Endothelial cell of umbilical vein (primary cell): ENCODE results near the gene CADPS. TPM values are rescaled to one million over a fixed set of nuclear protein-coding genes. Genes with fewer than 3 reads are reported as not detected.

ENCODE experiments used
- BruUV-seq: library from RNA; stranded (reverse); fragments of 400-500 nt; replicated peaks from 2 replicates; lab custom pipeline; 2021; lab: Mats Ljungman, UMichigan
- CTCF ChIA-PET: fragments of 300-600, 350-600 bp; sonication (Branson Sonifier 250); formaldehyde crosslinking; loops from one replicate; lab custom pipeline; 2021; ENCODE audit warnings: antibody characterized with exemption, inconsistent platforms; lab: Charles Lee
- POLR2A ChIA-PET: fragments of 300-600, 350-600 bp; sonication (Branson Sonifier 250); formaldehyde crosslinking; loops from one replicate; lab custom pipeline; 2021; ENCODE audit warnings: antibody characterized with exemption, inconsistent platforms; lab: Charles Lee
- DNase-seq: peaks from one replicate; pipeline ENCODE4 v3.0.0-alpha.2; 2011; ENCODE audit warnings: low read depth, low spot score
- FAIRE-seq: peaks from 2 replicates; lab custom pipeline; 2011; peaks lifted over from hg19 to GRCh38; lab: Jason Lieb, UNC
- H2AFZ ChIP-seq: 2 replicates; pipeline ENCODE4 v1.6.0; 2012; ENCODE audit warnings: low read depth, low read length, control low read depth, inconsistent platforms
- H3K27ac ChIP-seq: 2 replicates; pipeline ENCODE4 v1.5.1; 2011; ENCODE audit warnings: low read depth, mild to moderate bottlenecking, control low read depth, low read length, moderate library complexity; ENCODE audit not compliant: insufficient read depth
- H3K27me3 ChIP-seq, 2 experiments: 2 replicates each; pipeline versions ENCODE4 v1.6.0 to v1.6.1; 2011; ENCODE audit warnings: low read length in 2 of 2, mixed read lengths in 1 of 2; ENCODE audit not compliant: control insufficient read depth in 2 of 2, insufficient read depth in 2 of 2
- H3K36me3 ChIP-seq, 2 experiments: 2 replicates in 1 of 2; 3 replicates in 1 of 2; pipeline ENCODE4 v1.5.1; 2011; ENCODE audit warnings: low read length in 2 of 2, mild to moderate bottlenecking in 1 of 2, moderate library complexity in 1 of 2; ENCODE audit not compliant: control insufficient read depth in 2 of 2, insufficient read depth in 2 of 2; ENCODE audit errors: extremely low read depth in 1 of 2
- H3K4me1 ChIP-seq: 3 replicates; pipeline ENCODE4 v1.5.1; 2011; ENCODE audit warnings: mild to moderate bottlenecking, low read length; ENCODE audit not compliant: control insufficient read depth, insufficient read depth; ENCODE audit errors: extremely low read depth
- H3K4me2 ChIP-seq: 2 replicates; pipeline ENCODE4 v1.6.1; 2011; ENCODE audit warnings: low read length, control low read depth, mixed read lengths; ENCODE audit not compliant: insufficient read depth
- H3K4me3 ChIP-seq, 3 experiments: fragments of 200-600 bp in 1 of 3; sonication (generic), shearing (Covaris generic) in 1 of 3; replicated peaks in 1 of 3; 2 replicates each; pipeline ENCODE4 v1.5.1; 2011 to 2016; ENCODE audit warnings: control low read depth in 3 of 3, low read length in 3 of 3, mild to moderate bottlenecking in 2 of 3, inconsistent platforms in 1 of 3, low read depth in 1 of 3, moderate library complexity in 1 of 3; ENCODE audit not compliant: insufficient read depth in 1 of 3
- H3K79me2 ChIP-seq: 2 replicates; pipeline ENCODE4 v1.6.0; 2012; ENCODE audit warnings: low read length, inconsistent platforms; ENCODE audit not compliant: control insufficient read depth, insufficient read depth
- H3K9ac ChIP-seq: replicated peaks from 2 replicates; pipeline ENCODE3; 2011; ENCODE audit warnings: low read length, control low read depth; ENCODE audit not compliant: insufficient read depth; ENCODE audit errors: extremely low read depth
- H3K9me1 ChIP-seq: replicated peaks from 3 replicates; pipeline ENCODE4 v1.6.0; 2011; ENCODE audit warnings: mild to moderate bottlenecking, low read length; ENCODE audit not compliant: control insufficient read depth, insufficient read depth; ENCODE audit errors: extremely low read depth
- H3K9me3 ChIP-seq: replicated peaks from 2 replicates; pipeline ENCODE4 v1.5.1; 2012; ENCODE audit warnings: low read length, inconsistent platforms; ENCODE audit not compliant: control insufficient read depth, insufficient read depth
- H4K20me1 ChIP-seq: replicated peaks from 2 replicates; pipeline ENCODE3; 2011; ENCODE audit warnings: mild to moderate bottlenecking, low read length; ENCODE audit not compliant: control insufficient read depth, insufficient read depth; ENCODE audit errors: extremely low read depth
- EZH2 ChIP-seq: IDR thresholded peaks from 2 replicates; pipeline ENCODE4 v1.6.1; 2012; ENCODE audit warnings: borderline replicate concordance, low read depth, mild to moderate bottlenecking, moderate library complexity, low read length, inconsistent platforms; ENCODE audit not compliant: severe bottlenecking
- FOS ChIP-seq: IDR thresholded peaks from 2 replicates; pipeline ENCODE4 v1.6.1; 2011; ENCODE audit warnings: mild to moderate bottlenecking, low read length, moderate library complexity, borderline replicate concordance; ENCODE audit not compliant: insufficient read depth
- GATA2 ChIP-seq: IDR thresholded peaks from 2 replicates; pipeline ENCODE4 v1.7.0; 2011; ENCODE audit warnings: low read depth, mild to moderate bottlenecking, moderate library complexity, mixed read lengths, low read length; ENCODE audit not compliant: insufficient read length, insufficient read depth
- JUN ChIP-seq: IDR thresholded peaks from 2 replicates; pipeline ENCODE4 v1.6.1; 2011; ENCODE audit warnings: borderline replicate concordance, low read depth; ENCODE audit not compliant: insufficient read length, insufficient read depth
- MAX ChIP-seq: IDR thresholded peaks from 2 replicates; pipeline ENCODE4 v1.6.1; 2011; ENCODE audit not compliant: insufficient read depth, insufficient read length
- MYC ChIP-seq: IDR thresholded peaks from one replicate; pipeline ENCODE4 v1.6.1; 2011; ENCODE audit warnings: mild to moderate bottlenecking, low read depth, low read length
- POLR2A ChIP-seq: IDR thresholded peaks from 2 replicates; pipeline ENCODE4 v1.6.1; 2012; ENCODE audit warnings: low read depth, mild to moderate bottlenecking, control low read depth, low read length
- POLR2AphosphoS5 ChIP-seq: IDR thresholded peaks from 2 replicates; pipeline ENCODE4 v1.6.1; 2012; ENCODE audit warnings: low read depth, mild to moderate bottlenecking, control low read depth, low read length, moderate library complexity; ENCODE audit not compliant: insufficient read depth
- dilution Hi-C: fragments of 300-500 bp; cut with MboI; formaldehyde crosslinking; loops from one replicate; pipeline ENCODE4 v1.15.0; 2019; ENCODE audit warnings: low sequenced_read_pairs; ENCODE audit not compliant: extremely low pct_ligation_motif_present
- intact Hi-C: fragments of 100-400 bp; cut with micrococcal nuclease; formaldehyde crosslinking; loops from one replicate; pipeline ENCODE4 v1.10.0; 2022
- polyA plus RNA-seq, 4 experiments: library from polyadenylated mRNA; depleted of rRNA in 3 of 4; stranded (reverse) in 3 of 4; unstranded in 1 of 4; fragments of >200 nt; gene quantifications; 2 replicates each; pipeline versions ENCODE4 v1.2.1 to v1.2.3, GENCODE V29; 2011 to 2012; ENCODE audit warnings: missing spikeins in 1 of 4
- total RNA-seq: library from RNA; stranded (reverse); gene quantifications from 2 replicates; pipeline ENCODE4 v1.2.3, GENCODE V29; 2021
- TF ChIP-seq, protein P1 (sequence below), 2 donors: IDR thresholded peaks; 1 replicate in 1 of 2; 2 replicates in 1 of 2; pipeline ENCODE4 v1.5.1; 2011; ENCODE audit warnings: low read length in 2 of 2, mild to moderate bottlenecking in 2 of 2, moderate library complexity in 2 of 2, control low read depth in 1 of 2, inconsistent platforms in 1 of 2, low read depth in 1 of 2; ENCODE audit not compliant: insufficient read depth in 1 of 2; ENCODE audit errors: extremely low read depth in 1 of 2

The CADPS gene
- total and polyA plus RNA-seq, 2 donors (not counting 3 experiments of a cell fraction or from before 2014, with no cell fraction given) = not detected

- DNase-seq (no peak), FAIRE-seq (no peak)
- ChIA-PET POLR2A (no interaction called here), CTCF (no interaction called here)
- Histone ChIP-seq H3K27ac (no peak overlapping the region), H3K9ac (no peak overlapping the region), H2AFZ (no peak overlapping the region), H3K36me3 (no peaks in the 10 kb centered on the region), H3K4me2 (no peak overlapping the region), H3K9me3 (no peaks in the 10 kb centered on the region), H3K27me3 (no peaks in the 10 kb centered on the region), H3K79me2 (no peaks in the 10 kb centered on the region), H3K9me1 (no peaks in the 10 kb centered on the region), H3K4me1 (peaks cover 38% of the 10 kb centered on the region), H4K20me1 (no peaks in the 10 kb centered on the region), H3K4me3 (no peak overlapping the region)
- dilution Hi-C loops (no loop called here), intact Hi-C loops (no loop called here)
- BruUV-seq = no TSS peak
- TF ChIP-seq EZH2 (no peak), MAX (no peak), POLR2AphosphoS5 (no peak), GATA2 (no peak), FOS (no peak), JUN (no peak), MYC (no peak), POLR2A (no peak)
- TF ChIP-seq, protein P1, sequence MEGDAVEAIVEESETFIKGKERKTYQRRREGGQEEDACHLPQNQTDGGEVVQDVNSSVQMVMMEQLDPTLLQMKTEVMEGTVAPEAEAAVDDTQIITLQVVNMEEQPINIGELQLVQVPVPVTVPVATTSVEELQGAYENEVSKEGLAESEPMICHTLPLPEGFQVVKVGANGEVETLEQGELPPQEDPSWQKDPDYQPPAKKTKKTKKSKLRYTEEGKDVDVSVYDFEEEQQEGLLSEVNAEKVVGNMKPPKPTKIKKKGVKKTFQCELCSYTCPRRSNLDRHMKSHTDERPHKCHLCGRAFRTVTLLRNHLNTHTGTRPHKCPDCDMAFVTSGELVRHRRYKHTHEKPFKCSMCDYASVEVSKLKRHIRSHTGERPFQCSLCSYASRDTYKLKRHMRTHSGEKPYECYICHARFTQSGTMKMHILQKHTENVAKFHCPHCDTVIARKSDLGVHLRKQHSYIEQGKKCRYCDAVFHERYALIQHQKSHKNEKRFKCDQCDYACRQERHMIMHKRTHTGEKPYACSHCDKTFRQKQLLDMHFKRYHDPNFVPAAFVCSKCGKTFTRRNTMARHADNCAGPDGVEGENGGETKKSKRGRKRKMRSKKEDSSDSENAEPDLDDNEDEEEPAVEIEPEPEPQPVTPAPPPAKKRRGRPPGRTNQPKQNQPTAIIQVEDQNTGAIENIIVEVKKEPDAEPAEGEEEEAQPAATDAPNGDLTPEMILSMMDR (IDR thresholded peaks at IDR 0.05; ENCODE audit: extremely low read depth in 1 of 2, insufficient read depth in 1 of 2, low read depth in 1 of 2, low read length in 2 of 2) = no peak
Observed at GRCh38 chr3:62584636-62585035, 290.6 kb downstream of the CADPS start.
